ENCODE measurements around the gene KIDINS220. TPM values are rescaled to one million over a fixed set of nuclear protein-coding genes. Genes with fewer than 3 reads are reported as not detected.
A peak's percentile ranks its signal among the peaks of the same experiment; 100 is the strongest.

The KIDINS220 gene
- total RNA-seq, 1 donor from 2014 or later, result 48.4 TPM

DNA sequence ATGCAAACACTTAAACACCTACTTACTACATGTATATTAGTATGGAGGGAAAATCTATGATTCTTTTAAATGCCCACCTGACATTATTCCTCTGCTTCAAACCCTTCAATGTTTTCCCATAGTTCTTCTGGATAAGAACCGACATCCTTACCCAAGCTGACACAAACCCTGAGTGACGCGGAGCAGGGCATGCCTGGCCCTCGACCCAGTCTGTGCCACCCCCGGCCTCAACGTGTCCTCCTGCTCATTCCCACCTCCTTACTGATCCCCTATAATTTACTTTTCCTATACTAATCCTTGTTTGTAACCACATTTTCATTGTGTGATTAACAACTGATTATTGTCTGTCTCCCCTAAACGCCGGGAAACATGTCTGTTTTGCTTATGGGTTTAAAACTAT is 17.5 kb downstream of the KIDINS220 start:
- DNase-seq (no peak), ATAC-seq (ENCODE audit: poor library complexity) (peak; percentile 8)
- intact Hi-C loops (cut with DNase I), result no loop called here

- DNase-seq (no peak), ATAC-seq (ENCODE audit: poor library complexity) (no peak)
Observed at GRCh38 chr2:8819194-8819593, 18.2 kb downstream of the KIDINS220 start.

GRCh38 chr2:8817221-8817620 is 20.2 kb downstream of the KIDINS220 start:
- no peak for ATAC-seq (ENCODE audit: poor library complexity)

More at GRCh38 chr2:8819194-8819593, 18.2 kb downstream of the KIDINS220 start:
- intact Hi-C loops (cut with DNase I), result no loop called here

DNA sequence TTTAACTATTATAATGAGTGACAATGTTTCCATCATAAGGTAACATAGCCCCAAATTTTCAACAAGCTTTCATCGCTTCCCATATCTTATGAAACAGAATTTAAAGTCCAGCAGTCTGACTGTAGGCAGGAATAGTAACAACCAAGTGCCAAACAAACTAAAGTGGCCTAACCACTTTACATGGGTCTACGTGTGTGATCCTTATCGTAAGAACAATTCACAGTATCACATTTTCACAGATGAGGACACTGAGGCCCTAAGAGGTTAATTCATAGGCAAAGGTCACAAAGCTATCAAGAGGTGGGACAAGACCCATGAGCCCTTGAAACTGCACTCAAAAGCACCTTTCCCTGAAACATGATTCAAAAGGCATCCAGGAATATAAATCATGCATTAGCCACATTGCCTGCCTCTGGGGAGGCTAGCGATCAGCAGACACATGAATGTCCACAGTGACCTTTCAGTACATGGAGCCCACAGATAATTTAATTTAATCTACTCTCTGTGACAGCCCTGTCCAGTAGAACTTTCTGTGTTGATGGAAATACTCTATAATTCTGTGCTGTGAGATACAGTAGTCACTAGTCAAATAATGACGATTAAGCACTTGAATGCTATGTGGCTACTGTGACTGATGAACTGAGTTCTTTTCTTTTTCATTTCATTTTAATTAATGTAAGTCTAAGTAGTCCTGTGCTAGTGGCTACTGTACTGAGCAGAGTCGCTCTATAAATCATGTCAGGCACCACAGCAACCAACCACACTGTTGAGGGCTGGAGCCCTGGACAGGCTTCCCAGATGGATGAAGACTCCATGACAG is 30.3 kb downstream of the KIDINS220 start:
- no peak for DNase-seq
- peak; percentile 61 for ATAC-seq (ENCODE audit: poor library complexity)
- intact Hi-C loops (cut with DNase I), result no loop called here

More at GRCh38 chr2:8817221-8817620, 20.2 kb downstream of the KIDINS220 start:
- DNase-seq, result no peak
- intact Hi-C loops (cut with DNase I), result no loop called here

DNA sequence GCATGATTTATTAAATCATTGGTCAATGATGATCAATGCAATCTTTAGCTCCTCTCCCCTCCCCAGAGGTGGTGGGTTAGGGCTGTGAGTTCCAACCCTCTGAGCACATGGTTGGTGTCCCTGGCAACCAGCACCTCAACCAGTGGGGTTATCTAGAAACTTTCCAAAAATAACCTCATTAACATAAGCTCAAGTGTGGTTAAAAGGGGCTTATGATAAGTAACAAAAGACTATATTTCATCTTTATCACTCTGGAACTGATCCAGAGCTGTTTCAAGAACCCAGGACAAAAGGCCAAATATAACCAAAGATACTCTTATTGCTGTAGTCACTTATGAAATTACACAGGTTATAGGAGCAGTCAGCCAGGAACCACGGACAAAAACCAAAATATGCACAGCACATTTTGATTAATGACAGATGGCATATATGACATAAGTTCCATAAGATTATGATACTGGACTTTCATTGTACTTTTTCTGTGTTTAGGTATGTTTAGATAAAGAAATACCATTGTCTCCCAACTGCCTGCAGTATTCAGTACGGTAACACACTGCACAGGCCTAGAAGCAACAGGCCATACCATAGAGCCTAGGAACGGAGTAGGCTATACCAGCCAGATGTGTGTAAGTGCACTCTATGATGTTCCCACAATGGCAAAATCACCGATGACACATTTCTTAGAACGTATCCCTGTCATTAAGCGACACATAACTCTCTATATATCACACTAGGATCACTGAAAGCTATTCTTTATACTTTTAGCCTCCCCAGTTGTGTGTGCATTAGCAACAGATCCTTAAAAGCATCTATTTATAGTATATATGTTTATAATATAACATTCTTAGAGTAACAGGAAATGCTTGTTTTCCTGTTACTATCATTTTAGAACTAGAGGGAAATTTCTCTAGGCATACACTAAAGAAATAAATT is 31.9 kb downstream of the KIDINS220 start:
- ATAC-seq (ENCODE audit: poor library complexity), result peak; percentile 84

DNA sequence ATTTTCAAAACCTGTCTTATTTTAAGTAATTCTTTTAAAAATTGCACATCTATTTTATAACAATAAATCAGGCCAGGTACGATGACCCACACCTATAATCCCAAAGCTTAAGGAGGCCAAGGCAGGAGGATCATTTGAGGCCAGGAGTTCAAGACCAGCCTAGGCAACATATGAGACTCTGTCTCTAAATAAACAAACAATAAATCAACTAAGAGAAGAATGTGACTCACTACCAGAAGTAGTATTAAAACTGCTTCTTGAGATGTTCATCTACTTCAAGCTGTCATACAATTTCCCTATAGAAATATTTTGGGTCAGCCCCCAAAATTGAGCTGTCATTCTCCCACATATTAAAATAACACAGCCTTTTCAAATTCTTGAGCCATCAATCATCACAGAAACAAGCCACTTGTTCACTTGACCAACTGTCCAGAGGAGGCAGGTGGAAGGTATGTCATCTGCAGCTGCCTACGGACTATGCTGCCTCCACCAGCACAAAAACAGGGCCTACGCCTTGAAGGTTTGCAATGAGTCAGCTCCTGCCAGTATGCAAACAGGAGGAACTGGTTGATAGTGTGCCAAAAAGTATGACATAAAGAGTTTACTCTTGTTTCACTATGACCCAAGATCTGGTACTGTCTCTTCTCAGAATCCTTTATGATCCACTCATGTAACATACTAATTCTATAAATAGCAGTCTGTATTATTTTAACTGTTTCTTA is 33.6 kb downstream of the KIDINS220 start:
- DNase-seq (no peak), ATAC-seq (ENCODE audit: poor library complexity) (peak; percentile 13)
- intact Hi-C loops (cut with DNase I), result no loop called here

More for the DNA sequence above, 31.9 kb downstream of the KIDINS220 start:
- no peak for DNase-seq
- intact Hi-C loops (cut with DNase I), result no loop called here

DNA sequence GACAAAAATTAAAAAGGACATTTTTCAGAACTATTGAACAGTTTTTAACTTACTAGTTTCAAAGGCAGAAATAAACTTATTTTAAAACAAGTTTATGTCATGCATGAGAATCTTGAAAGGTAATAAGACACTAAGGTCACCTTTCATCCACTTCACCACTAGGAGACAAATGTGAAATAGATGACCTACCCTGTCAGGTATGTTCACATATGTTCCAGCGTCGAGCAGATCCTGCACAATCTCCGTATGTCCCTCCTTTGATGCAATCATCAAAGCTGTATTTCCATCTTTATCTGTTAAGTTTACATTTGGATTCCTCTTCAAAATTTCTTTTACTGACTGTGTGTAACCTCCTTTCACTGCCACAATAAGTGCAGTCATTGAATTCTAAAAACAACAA is 34.7 kb downstream of the KIDINS220 start:
- ATAC-seq (ENCODE audit: poor library complexity) (no peak), DNase-seq (no peak)
- intact Hi-C loops (cut with DNase I), result no loop called here

- intact Hi-C loops (cut with DNase I), result no loop called here
- no peak for DNase-seq
- no peak for ATAC-seq (ENCODE audit: poor library complexity)
Observed at GRCh38 chr2:8800821-8801220, 36.6 kb downstream of the KIDINS220 start.

DNA sequence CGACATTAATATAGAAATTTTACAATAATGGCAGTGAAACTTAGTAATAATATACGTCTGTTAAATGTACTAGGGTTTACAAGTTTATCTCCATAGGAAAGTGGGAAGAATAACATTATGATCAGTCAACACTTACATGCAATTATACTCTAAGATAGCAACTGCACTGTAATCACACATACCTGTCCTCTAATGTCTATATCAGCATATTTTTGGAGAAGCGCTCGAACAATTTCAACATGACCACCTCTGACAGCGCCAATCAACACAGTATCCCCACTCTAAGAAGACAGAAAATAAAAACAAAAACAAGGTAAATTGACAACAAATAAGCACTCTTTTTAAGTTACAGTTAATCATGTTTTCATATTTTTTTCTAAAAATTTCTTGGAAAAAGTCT is 37.2 kb downstream of the KIDINS220 start:
- intact Hi-C loops (cut with DNase I), result no loop called here
- DNase-seq (no peak), ATAC-seq (ENCODE audit: poor library complexity) (no peak)

DNA sequence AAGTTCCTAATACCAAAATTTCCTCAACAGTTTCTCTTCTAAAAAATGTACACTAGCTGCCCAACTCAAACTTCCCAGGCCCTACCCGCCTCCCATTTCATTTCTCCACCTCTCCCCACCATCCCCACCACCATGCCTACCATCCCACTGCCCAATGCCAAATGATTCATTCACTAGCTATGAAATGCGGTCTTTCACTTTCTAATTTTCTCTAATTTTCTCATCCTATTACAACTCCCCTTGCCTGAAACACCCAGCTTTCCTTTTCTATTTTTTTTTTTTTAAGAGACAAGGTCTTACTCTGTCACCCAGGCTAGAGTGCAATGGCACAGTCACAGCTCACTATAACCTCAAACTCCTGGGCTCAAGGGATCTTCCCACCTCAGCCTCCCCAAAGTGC is 38.4 kb downstream of the KIDINS220 start:
- ATAC-seq (ENCODE audit: poor library complexity) (no peak), DNase-seq (no peak)
- intact Hi-C loops (cut with DNase I), result no loop called here

- DNase-seq, result no peak
- intact Hi-C loops (cut with DNase I), result no loop called here
- ATAC-seq (ENCODE audit: poor library complexity), result no peak
Observed at GRCh38 chr2:8798393-8798792, 39.0 kb downstream of the KIDINS220 start.

- no peak for ATAC-seq (ENCODE audit: poor library complexity)
- DNase-seq, result no peak
- intact Hi-C loops (cut with DNase I), result no loop called here
Observed at GRCh38 chr2:8797682-8798081, 39.7 kb downstream of the KIDINS220 start.

- ATAC-seq (ENCODE audit: poor library complexity) (no peak), DNase-seq (no peak)
- intact Hi-C loops (cut with DNase I), result no loop called here
Observed at GRCh38 chr2:8796878-8797550, 40.4 kb downstream of the KIDINS220 start.

DNA sequence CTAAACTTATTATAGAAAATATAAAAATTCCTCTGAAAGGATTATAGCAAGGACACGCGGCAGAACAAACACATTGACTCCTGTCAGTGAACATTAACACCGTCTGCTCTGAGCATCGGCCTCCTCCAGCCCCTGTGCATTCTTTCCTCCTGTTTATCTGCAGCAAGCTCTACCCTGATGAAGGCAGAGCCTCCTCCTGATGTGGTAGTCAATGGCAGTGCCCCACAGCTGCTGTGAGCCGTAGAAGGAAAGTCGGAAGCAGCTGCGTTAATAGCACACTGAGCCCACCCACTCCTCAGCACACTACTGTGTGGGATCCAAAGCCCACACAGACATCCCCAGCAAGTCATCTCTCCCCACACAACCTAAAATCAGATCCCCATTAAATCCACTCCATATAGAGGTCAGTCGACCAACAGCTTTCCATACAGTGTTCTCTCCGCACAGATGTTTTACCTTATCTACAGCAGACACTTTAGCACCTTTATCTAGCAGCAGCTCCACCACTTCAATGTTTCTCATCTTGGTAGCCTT is 41.0 kb downstream of the KIDINS220 start:
- DNase-seq (no peak), ATAC-seq (ENCODE audit: poor library complexity) (peak; percentile 67)
- intact Hi-C loops (cut with DNase I), result no loop called here

- peak; percentile 24 for ATAC-seq (ENCODE audit: poor library complexity)
- no peak for DNase-seq
- intact Hi-C loops (cut with DNase I), result no loop called here
Observed at GRCh38 chr2:8794923-8795825, 42.2 kb downstream of the KIDINS220 start.

GRCh38 chr2:8790739-8791162 is 46.7 kb downstream of the KIDINS220 start:
- DNase-seq, result no peak
- intact Hi-C loops (cut with DNase I), result no loop called here
- no peak for ATAC-seq (ENCODE audit: poor library complexity)

- no peak for ATAC-seq (ENCODE audit: poor library complexity)
- intact Hi-C loops (cut with DNase I), result no loop called here
- DNase-seq, result no peak
Observed at GRCh38 chr2:8786463-8786862, 51.0 kb downstream of the KIDINS220 start.
